Measurements from ENCODE around the gene PIGC. TPM values are rescaled to one million over a fixed set of nuclear protein-coding genes. Genes with fewer than 3 reads are reported as not detected.

Gene PIGC
- total and polyA plus RNA-seq, 4 experiments from 2014 or later: 48.9 to 132 (median 79.2) TPM

GRCh38 chr1:172401892-172402291, 42.0 kb downstream of the PIGC start:
- Histone ChIP-seq H3K36me3 (ENCODE audit: insufficient read depth, low read length) (no peaks in the 10 kb centered on the region), H3K4me1 (ENCODE audit: insufficient read depth, low read length) (peaks cover 27% of the 10 kb centered on the region), H3K27ac (ENCODE audit: low read depth, low read length) (no peak overlapping the region), H3K9me3 (ENCODE audit: control insufficient read depth in 1 of 2, low read length in 2 of 2) (no peaks in the 10 kb centered on the region), H3K4me3 (ENCODE audit: low read length in 2 of 2) (no peak overlapping the region), H3K27me3 (ENCODE audit: insufficient read depth, low read length) (no peaks in the 10 kb centered on the region)
- Mint-ChIP-seq H3K27ac (no peak overlapping the region), H3K36me3 (no peaks in the 10 kb centered on the region), H3K4me3 (no peak overlapping the region), H3K9me3 (no peaks in the 10 kb centered on the region), H3K4me1 (peaks cover 25 to 46% (median 37%) of the 10 kb centered on the region in 4 donors), H3K27me3 (no peaks in the 10 kb centered on the region)
- CTCF ChIA-PET (ENCODE audit: partially characterized antibody): interaction anchor here (1.2 to 6.1 kb wide), 5 partner anchors 26 to 398 kb away, joined by 3 to 58 read pairs (median 42); no protein-coding TSS in a partner anchor
- POLR2A ChIA-PET (ENCODE audit: partially characterized antibody): no interaction called here
- DNase-seq: no peak
- intact Hi-C loops (cut with micrococcal nuclease): no loop called here

DNA sequence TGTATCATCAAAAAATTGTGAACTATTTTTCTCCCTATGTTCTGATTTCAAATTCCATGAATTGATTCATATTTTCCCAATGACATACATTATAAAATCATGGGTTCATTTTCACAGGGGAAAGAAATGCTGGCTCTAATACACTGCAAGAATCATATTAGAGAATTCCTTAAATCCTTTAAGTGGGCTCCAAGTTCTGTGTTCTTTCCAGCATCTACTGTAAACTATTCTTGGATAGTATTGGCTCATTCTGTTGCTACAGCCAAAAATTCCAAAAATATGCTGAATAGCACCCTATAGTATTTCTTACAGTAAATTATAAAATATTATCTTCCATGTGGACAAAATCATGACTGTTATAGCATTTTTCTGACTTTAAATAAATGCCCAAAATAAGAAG, 42.4 kb downstream of the PIGC start:
- Mint-ChIP-seq H3K36me3 (no peaks in the 10 kb centered on the region), H3K4me1 (peaks cover 25 to 46% (median 37%) of the 10 kb centered on the region in 4 donors), H3K9me3 (no peaks in the 10 kb centered on the region), H3K27me3 (no peaks in the 10 kb centered on the region), H3K4me3 (no peak overlapping the region), H3K27ac (no peak overlapping the region)
- H3K9me3 ChIP-seq (ENCODE audit: control insufficient read depth in 1 of 2, low read length in 2 of 2): no peaks in the 10 kb centered on the region
- peaks cover 27% of the 10 kb centered on the region for H3K4me1 ChIP-seq (ENCODE audit: insufficient read depth, low read length)
- no peak overlapping the region for H3K27ac ChIP-seq (ENCODE audit: low read depth, low read length)
- H3K27me3 ChIP-seq (ENCODE audit: insufficient read depth, low read length): no peaks in the 10 kb centered on the region
- ChIA-PET POLR2A (ENCODE audit: partially characterized antibody) (interaction anchor here (2.5 kb wide), 1 partner anchor 220 kb away, joined by 12 read pairs; no protein-coding TSS in a partner anchor), CTCF (ENCODE audit: partially characterized antibody) (interaction anchor here (1.2 to 6.1 kb wide), 7 partner anchors 27 to 398 kb away, joined by 3 to 58 read pairs (median 18); no protein-coding TSS in a partner anchor)
- H3K36me3 ChIP-seq (ENCODE audit: insufficient read depth, low read length): no peaks in the 10 kb centered on the region
- DNase-seq: no peak
- intact Hi-C loops (cut with micrococcal nuclease): no loop called here
- H3K4me3 ChIP-seq (ENCODE audit: low read length in 2 of 2): no peak overlapping the region

GRCh38 chr1:172400722-172401105, 43.2 kb downstream of the PIGC start:
- intact Hi-C loops (cut with micrococcal nuclease): no loop called here
- Histone ChIP-seq H3K27ac (ENCODE audit: low read depth, low read length) (no peak overlapping the region), H3K9me3 (ENCODE audit: control insufficient read depth in 1 of 2, low read length in 2 of 2) (no peaks in the 10 kb centered on the region), H3K4me1 (ENCODE audit: insufficient read depth, low read length) (peaks cover 29% of the 10 kb centered on the region), H3K36me3 (ENCODE audit: insufficient read depth, low read length) (no peaks in the 10 kb centered on the region), H3K4me3 (ENCODE audit: low read length in 2 of 2) (no peak overlapping the region), H3K27me3 (ENCODE audit: insufficient read depth, low read length) (no peaks in the 10 kb centered on the region)
- ChIA-PET CTCF (ENCODE audit: partially characterized antibody) (interaction anchor here (1.0 to 6.1 kb wide), 12 partner anchors 10 to 397 kb away, joined by 3 to 58 read pairs (median 8); no protein-coding TSS in a partner anchor), POLR2A (ENCODE audit: partially characterized antibody) (interaction anchor here (2.5 kb wide), 1 partner anchor 219 kb away, joined by 12 read pairs; no protein-coding TSS in a partner anchor)
- no peak for DNase-seq
- Mint-ChIP-seq H3K4me3 (peak overlapping the region in 4 of 8 donors; percentile 4 to 41 (median 22)), H3K4me1 (peaks cover 25 to 52% (median 40%) of the 10 kb centered on the region in 4 donors), H3K9me3 (no peaks in the 10 kb centered on the region), H3K27ac (peak overlapping the region in 4 of 7 donors; percentile 18 to 64 (median 48)), H3K36me3 (no peaks in the 10 kb centered on the region), H3K27me3 (no peaks in the 10 kb centered on the region)

- H3K27me3 Mint-ChIP-seq: no peaks in the 10 kb centered on the region
- peaks cover 25 to 59% (median 44%) of the 10 kb centered on the region in 4 donors for H3K4me1 Mint-ChIP-seq
- Histone ChIP-seq H3K27me3 (ENCODE audit: insufficient read depth, low read length) (no peaks in the 10 kb centered on the region), H3K27ac (ENCODE audit: low read depth, low read length) (no peak overlapping the region), H3K9me3 (ENCODE audit: control insufficient read depth in 1 of 2, low read length in 2 of 2) (no peaks in the 10 kb centered on the region), H3K4me1 (ENCODE audit: insufficient read depth, low read length) (peaks cover 35% of the 10 kb centered on the region), H3K36me3 (ENCODE audit: insufficient read depth, low read length) (no peaks in the 10 kb centered on the region), H3K4me3 (ENCODE audit: low read length in 2 of 2) (no peak overlapping the region)
- no peaks in the 10 kb centered on the region for H3K36me3 Mint-ChIP-seq
- peak overlapping the region in 6 of 8 donors; percentile 65 to 80 (median 74) for H3K4me3 Mint-ChIP-seq
- peak overlapping the region in 5 of 7 donors; percentile 64 to 82 (median 77) for H3K27ac Mint-ChIP-seq
- no peak for DNase-seq
- CTCF ChIA-PET (ENCODE audit: partially characterized antibody): interaction anchor here (0.6 to 6.1 kb wide), 27 partner anchors 9 to 601 kb away, joined by 3 to 58 read pairs (median 4); partner anchors contain the start of gene PIGC
- no peaks in the 10 kb centered on the region for H3K9me3 Mint-ChIP-seq
- intact Hi-C loops (cut with micrococcal nuclease): loop anchor here (1.0 to 10.0 kb wide), 9 partner anchors 29 to 615 kb away; partner anchors contain the start of genes METTL13 and PIGC
- POLR2A ChIA-PET (ENCODE audit: partially characterized antibody): interaction anchor here (0.7 to 2.5 kb wide), 9 partner anchors 13 to 308 kb away, joined by 3 to 12 read pairs (median 3); no protein-coding TSS in a partner anchor
Measured at GRCh38 chr1:172399756-172400721, 43.8 kb downstream of the PIGC start.

GRCh38 chr1:172398970-172399755, 44.7 kb downstream of the PIGC start:
- CTCF ChIA-PET (ENCODE audit: partially characterized antibody): interaction anchor here (0.6 to 6.1 kb wide), 24 partner anchors 9 to 600 kb away, joined by 3 to 58 read pairs (median 6); partner anchors contain the start of gene PIGC
- H3K4me1 ChIP-seq (ENCODE audit: insufficient read depth, low read length): peaks cover 44% of the 10 kb centered on the region

DNA sequence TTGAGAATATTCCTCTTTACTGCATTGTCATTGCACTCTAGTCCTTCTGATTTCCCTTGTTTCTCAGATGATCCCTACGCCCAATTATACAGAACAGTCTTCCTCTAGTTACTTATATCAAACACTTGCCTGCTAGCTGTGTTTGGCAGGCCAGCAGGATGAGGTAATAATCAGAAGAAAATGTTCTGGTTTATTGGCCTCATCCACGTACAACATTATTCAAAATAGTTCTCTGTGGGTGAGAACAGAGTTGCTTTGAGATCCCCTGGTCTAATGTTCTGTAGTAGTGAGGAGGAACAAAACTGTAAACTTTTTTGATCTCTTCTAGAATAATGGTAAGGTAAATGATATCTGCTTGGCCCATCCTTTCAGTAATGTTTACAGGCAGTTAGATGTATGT, 45.7 kb downstream of the PIGC start:
- H3K36me3 ChIP-seq (ENCODE audit: insufficient read depth, low read length): no peaks in the 10 kb centered on the region
- H3K4me1 ChIP-seq (ENCODE audit: insufficient read depth, low read length): peaks cover 53% of the 10 kb centered on the region
- ChIA-PET POLR2A (ENCODE audit: partially characterized antibody) (interaction anchor here (1.6 to 6.8 kb wide), 2 partner anchors 16 to 39 kb away, joined by 3 to 61 read pairs; no protein-coding TSS in a partner anchor), CTCF (ENCODE audit: partially characterized antibody) (interaction anchor here (0.8 to 6.1 kb wide), 12 partner anchors 10 to 394 kb away, joined by 3 to 58 read pairs (median 8); partner anchors contain the start of gene PIGC)
- no peak overlapping the region for H3K27ac ChIP-seq (ENCODE audit: low read depth, low read length)
- Mint-ChIP-seq H3K27me3 (no peaks in the 10 kb centered on the region), H3K36me3 (peaks cover 0 to 5% of the 10 kb centered on the region in 2 donors), H3K9me3 (no peaks in the 10 kb centered on the region), H3K4me3 (peak overlapping the region in 2 of 8 donors; percentile 77 to 80), H3K4me1 (peaks cover 37 to 72% (median 59%) of the 10 kb centered on the region in 4 donors), H3K27ac (peak overlapping the region in 4 of 7 donors; percentile 42 to 78 (median 67))
- no peaks in the 10 kb centered on the region for H3K9me3 ChIP-seq (ENCODE audit: control insufficient read depth in 1 of 2, low read length in 2 of 2)
- no peak for DNase-seq
- no peaks in the 10 kb centered on the region for H3K27me3 ChIP-seq (ENCODE audit: insufficient read depth, low read length)
- H3K4me3 ChIP-seq (ENCODE audit: low read length in 2 of 2): no peak overlapping the region
- intact Hi-C loops (cut with micrococcal nuclease): loop anchor here (5.0 to 10.0 kb wide), 2 partner anchors 44 to 613 kb away; partner anchors contain the start of genes METTL13 and PIGC

More at GRCh38 chr1:172398970-172399755, 44.7 kb downstream of the PIGC start:
- Histone ChIP-seq H3K9me3 (ENCODE audit: control insufficient read depth in 1 of 2, low read length in 2 of 2) (no peaks in the 10 kb centered on the region), H3K4me3 (ENCODE audit: low read length in 2 of 2) (peak overlapping the region in 1 of 2 donors; percentile 20), H3K27ac (ENCODE audit: low read depth, low read length) (no peak overlapping the region), H3K27me3 (ENCODE audit: insufficient read depth, low read length) (no peaks in the 10 kb centered on the region), H3K36me3 (ENCODE audit: insufficient read depth, low read length) (no peaks in the 10 kb centered on the region)
- POLR2A ChIA-PET (ENCODE audit: partially characterized antibody): interaction anchor here (0.7 to 2.5 kb wide), 9 partner anchors 14 to 307 kb away, joined by 3 to 12 read pairs (median 3); no protein-coding TSS in a partner anchor
- Mint-ChIP-seq H3K27me3 (no peaks in the 10 kb centered on the region), H3K36me3 (peaks cover 0 to under 1% of the 10 kb centered on the region in 2 donors), H3K9me3 (no peaks in the 10 kb centered on the region), H3K4me3 (peak overlapping the region; percentile 21 to 80 (median 70)), H3K27ac (peak overlapping the region; percentile 64 to 82 (median 77)), H3K4me1 (peaks cover 32 to 68% (median 53%) of the 10 kb centered on the region in 4 donors)
- intact Hi-C loops (cut with micrococcal nuclease): loop anchor here (1.0 to 10.0 kb wide), 9 partner anchors 30 to 614 kb away; partner anchors contain the start of genes METTL13 and PIGC
- DNase-seq: peak in 4 of 5 donors; percentile 43 to 55 (median 49)
